Measurements from ENCODE around the gene TUBB.
A peak's percentile ranks its signal among the peaks of the same experiment; 100 is the strongest.

The TUBB gene

DNA sequence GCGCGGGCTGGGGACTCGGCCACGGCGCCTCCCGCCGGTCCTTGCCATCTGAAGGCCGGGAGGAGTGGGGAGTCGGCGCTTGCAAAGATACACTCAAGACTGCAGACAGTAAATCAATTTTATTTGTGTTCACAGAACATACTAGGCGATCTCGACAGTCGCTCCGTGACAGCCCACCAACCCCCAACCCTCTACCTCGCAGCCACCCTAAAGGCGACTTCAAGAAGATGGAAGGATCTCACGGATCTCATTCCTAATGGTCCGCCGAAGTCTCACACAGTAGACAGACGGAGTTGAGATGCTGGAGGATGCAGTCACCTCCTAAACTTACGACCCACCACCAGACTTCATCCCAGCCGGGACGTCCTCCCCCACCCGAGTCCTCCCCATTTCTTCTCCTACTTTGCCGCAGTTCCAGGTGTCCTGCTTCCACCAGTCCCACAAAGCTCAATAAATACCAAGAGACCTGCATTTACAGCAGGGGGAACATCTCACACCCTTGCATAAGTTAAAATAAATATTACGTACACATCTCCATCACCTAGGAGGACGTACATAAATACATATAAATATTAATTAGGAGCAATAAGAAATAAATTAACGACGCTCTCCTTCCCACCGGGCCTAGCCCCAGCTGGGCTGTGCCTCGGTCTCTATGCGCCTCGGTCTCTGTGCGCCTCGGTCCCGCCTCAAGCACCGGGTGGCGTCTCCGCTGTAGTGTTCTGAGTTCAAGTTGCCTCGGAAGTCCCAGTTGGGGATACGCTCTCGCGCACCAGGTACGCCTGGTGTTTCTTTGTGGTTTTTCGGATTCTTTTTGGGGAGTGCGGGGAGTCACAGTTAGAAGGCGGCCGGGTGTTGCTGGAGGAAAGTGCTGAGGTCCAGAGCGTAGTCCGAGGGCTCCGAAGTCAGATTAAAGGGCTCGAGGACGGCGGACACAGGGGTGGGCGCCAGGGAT, 23.2 kb downstream of the TUBB start (continued):
- no peak for TF ChIP-seq INSM2 (tag by site-specific recombination; IDR thresholded peaks at IDR 0.05)
- TF ChIP-seq ZNF341 (tag by site-specific recombination; IDR thresholded peaks at IDR 0.05; ENCODE audit: low read depth), result peak; percentile 97
- no peak; the same call in 1 of the 2 replicates for TF ChIP-seq ZNF19 (tag by site-specific recombination; IDR thresholded peaks at IDR 0.05; ENCODE audit: low read depth)
- TF ChIP-seq ZFP3 (tag by site-specific recombination; IDR thresholded peaks at IDR 0.05; ENCODE audit: low read depth), result no peak
- no peak for TF ChIP-seq GLI2 (tag by site-specific recombination; IDR thresholded peaks at IDR 0.05; ENCODE audit: borderline replicate concordance, low read depth)
- no peak for TF ChIP-seq ZNF529 (tag by site-specific recombination; IDR thresholded peaks at IDR 0.05; ENCODE audit: insufficient replicate concordance)
- TF ChIP-seq ZNF155 (tag by site-specific recombination; IDR thresholded peaks at IDR 0.05), result no peak
- no peak for TF ChIP-seq ZNF26 (tag by site-specific recombination; IDR thresholded peaks at IDR 0.05)
- no peak for TF ChIP-seq KLF8 (tag by site-specific recombination; IDR thresholded peaks at IDR 0.05)
- peak; percentile 70; the same call in 1 of the 2 replicates for TF ChIP-seq ZNF10 (tag by site-specific recombination; IDR thresholded peaks at IDR 0.05)
- TF ChIP-seq ZNF596 (tag by site-specific recombination; IDR thresholded peaks at IDR 0.05), result no peak
- TF ChIP-seq, protein P1, sequence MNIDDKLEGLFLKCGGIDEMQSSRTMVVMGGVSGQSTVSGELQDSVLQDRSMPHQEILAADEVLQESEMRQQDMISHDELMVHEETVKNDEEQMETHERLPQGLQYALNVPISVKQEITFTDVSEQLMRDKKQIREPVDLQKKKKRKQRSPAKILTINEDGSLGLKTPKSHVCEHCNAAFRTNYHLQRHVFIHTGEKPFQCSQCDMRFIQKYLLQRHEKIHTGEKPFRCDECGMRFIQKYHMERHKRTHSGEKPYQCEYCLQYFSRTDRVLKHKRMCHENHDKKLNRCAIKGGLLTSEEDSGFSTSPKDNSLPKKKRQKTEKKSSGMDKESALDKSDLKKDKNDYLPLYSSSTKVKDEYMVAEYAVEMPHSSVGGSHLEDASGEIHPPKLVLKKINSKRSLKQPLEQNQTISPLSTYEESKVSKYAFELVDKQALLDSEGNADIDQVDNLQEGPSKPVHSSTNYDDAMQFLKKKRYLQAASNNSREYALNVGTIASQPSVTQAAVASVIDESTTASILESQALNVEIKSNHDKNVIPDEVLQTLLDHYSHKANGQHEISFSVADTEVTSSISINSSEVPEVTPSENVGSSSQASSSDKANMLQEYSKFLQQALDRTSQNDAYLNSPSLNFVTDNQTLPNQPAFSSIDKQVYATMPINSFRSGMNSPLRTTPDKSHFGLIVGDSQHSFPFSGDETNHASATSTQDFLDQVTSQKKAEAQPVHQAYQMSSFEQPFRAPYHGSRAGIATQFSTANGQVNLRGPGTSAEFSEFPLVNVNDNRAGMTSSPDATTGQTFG (tag by site-specific recombination; IDR thresholded peaks at IDR 0.05; ENCODE audit: borderline replicate concordance), result no peak
- TF ChIP-seq ZNF777 (tag by site-specific recombination; IDR thresholded peaks at IDR 0.05; ENCODE audit: borderline replicate concordance), result no peak
- 0 out of 2 replicates have a peak, but pooled peaks have one; percentile 14 for TF ChIP-seq ZNF747 (tag by site-specific recombination; IDR thresholded peaks at IDR 0.05)
- TF ChIP-seq ZNF449 (tag by site-specific recombination; IDR thresholded peaks at IDR 0.05), result peak; percentile 26; the same call in 1 of the 2 replicates
- TF ChIP-seq ZNF175 (tag by site-specific recombination; IDR thresholded peaks at IDR 0.05), result no peak
- no peak for TF ChIP-seq ZNF701 (tag by site-specific recombination; IDR thresholded peaks at IDR 0.05)
- TF ChIP-seq ZSCAN30 (tag by site-specific recombination; IDR thresholded peaks at IDR 0.05), result no peak
- TF ChIP-seq KLF10 (tag by site-specific recombination; IDR thresholded peaks at IDR 0.05), result no peak
- no peak for TF ChIP-seq ZNF239 (tag by site-specific recombination; IDR thresholded peaks at IDR 0.05)
- TF ChIP-seq ZNF280C (tag by site-specific recombination; IDR thresholded peaks at IDR 0.05), result no peak
- TF ChIP-seq PRDM1 (tag by site-specific recombination; IDR thresholded peaks at IDR 0.05), result no peak
- TF ChIP-seq ZNF658 (tag by site-specific recombination; IDR thresholded peaks at IDR 0.05), result no peak
- TF ChIP-seq ZNF473 (tag by site-specific recombination; IDR thresholded peaks at IDR 0.05), result no peak
- no peak for TF ChIP-seq ZSCAN23 (tag by site-specific recombination; IDR thresholded peaks at IDR 0.05)
- no peak for TF ChIP-seq ZNF16 (tag by site-specific recombination; IDR thresholded peaks at IDR 0.05; ENCODE audit: low read depth)
- TF ChIP-seq ZBTB48 (tag by site-specific recombination; IDR thresholded peaks at IDR 0.05), result no peak; the same call in none of the 2 replicates
- no peak for TF ChIP-seq ZNF132 (tag by site-specific recombination; IDR thresholded peaks at IDR 0.05; ENCODE audit: borderline replicate concordance)
- no peak for TF ChIP-seq BCL11A (tag by site-specific recombination; IDR thresholded peaks at IDR 0.05; ENCODE audit: low read depth)
- no peak; the same call in 1 of the 2 replicates for TF ChIP-seq MZF1 (tag by site-specific recombination; IDR thresholded peaks at IDR 0.05; ENCODE audit: borderline replicate concordance)
